NCI-H1417 treated with DMSO at 0.1 percent for 48 hours (cell line): Measurements from ENCODE around the gene TMEM255B.

Source experiments
- DNase-seq: peaks from one replicate; lab custom pipeline; 2025; lab: John Stamatoyannopoulos, UW

TMEM255B gene

DNA sequence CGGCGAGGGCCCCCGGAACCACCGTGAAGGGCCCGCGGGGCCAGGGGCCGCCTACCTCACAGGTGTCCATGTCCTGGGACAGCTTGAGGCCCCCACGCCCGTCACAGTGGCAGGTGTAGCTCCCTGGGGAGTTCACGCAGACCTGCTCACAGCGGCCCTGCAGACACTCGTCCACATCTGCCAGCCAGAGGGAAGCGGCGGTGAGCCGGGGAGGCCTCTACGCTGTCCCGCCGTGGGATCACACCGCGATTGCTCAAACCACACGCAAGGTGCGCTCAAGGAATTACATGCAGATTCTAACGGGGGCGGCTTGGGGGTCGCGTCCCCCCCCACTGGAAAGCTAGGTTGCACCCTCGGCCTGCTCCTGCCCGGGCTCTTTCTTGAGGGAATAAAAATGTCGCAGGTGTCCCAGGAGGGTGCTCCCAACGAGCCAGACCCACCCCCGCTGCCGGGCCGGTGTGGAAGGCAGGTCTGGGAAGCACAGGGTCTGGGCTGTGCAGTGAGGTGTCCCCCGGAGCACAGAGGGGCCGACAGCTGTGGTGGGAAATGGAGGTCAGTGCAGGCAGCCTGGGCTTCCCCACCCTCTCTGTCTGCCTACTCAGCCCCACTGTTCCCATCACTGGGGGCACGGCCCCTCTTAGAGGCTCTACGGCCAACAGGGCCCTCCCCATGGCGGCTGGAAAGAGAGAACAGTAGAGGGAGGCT is 75.6 kb downstream of the TMEM255B start:
- DNase-seq = no peak

DNA sequence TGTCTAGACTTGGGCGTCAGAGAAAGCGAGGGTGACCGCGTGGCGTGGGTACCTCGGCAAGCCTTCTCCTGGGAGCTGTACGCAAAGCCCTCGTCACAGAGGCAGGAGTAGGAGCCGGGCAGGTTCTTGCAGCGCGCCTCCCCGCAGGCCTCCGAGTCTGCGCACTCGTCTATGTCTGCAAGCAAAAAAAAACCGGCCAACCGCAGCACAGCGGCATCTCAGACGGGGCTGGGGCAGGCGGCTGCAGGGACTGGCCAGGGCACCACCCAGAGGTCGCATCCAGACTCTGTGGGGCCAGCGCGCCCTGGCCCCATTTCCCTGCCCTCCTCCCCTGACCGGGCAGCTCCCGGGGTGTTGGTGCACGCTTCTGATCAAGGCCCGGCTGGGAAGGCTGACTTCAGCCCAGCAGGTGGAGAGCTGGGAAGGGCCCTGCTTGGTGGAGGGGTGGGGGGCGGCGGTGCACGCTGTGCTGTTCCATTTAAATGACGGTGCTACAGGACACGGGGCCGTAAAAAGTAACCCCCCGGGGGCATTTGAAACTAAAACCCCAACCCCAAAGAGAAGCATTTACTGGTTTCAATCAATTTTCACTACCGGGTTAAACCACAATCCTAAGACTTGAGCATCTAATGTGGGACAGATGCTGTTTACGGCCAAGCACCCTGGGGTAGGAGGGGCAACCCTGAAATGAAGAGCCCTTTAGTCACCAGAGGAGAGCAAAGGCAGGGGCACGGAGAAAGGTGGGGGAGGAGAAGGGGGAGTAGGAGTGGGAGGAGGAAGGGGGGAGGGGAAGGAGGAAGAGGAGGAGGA is 76.6 kb downstream of the TMEM255B start:
- peak; percentile 79 for DNase-seq

DNA sequence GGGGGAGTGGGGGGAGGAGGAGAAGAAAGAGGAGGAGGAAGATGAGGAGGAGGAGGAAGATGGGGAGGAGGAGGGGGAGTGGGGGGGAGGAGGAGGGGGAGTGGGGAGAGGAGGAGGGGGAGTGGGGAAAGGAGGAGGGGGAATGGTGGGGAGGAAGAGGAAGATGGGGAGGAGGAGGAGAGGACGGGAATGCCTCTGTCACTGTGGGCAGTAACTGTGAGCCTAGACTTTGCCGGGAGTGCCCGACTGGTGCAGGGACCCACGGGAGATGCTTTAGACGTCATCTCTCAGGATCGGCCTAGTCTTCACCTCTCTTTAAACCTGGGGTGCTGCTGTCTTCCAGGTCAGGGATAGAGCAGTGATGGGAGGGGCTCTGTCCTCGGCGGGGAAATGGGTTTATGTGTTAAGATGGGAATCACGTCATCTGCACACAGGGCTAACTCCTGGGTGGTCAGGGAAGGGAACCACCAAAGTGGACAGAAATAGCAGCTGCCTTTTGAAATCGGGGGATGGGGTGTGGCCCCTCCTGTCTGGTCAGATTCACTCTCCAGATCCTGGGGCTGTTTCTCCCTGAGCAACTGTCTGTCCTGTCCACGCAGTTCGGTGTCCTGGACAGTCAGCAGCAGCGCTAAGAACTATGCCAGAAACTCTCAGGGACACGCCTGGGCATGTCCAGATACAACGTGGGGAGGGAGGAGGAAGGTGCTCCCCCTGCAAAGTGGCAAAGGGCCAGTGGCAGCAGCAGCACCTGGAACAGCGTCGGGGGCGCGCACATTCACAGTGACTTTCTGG is 77.9 kb downstream of the TMEM255B start:
- no peak for DNase-seq

DNA sequence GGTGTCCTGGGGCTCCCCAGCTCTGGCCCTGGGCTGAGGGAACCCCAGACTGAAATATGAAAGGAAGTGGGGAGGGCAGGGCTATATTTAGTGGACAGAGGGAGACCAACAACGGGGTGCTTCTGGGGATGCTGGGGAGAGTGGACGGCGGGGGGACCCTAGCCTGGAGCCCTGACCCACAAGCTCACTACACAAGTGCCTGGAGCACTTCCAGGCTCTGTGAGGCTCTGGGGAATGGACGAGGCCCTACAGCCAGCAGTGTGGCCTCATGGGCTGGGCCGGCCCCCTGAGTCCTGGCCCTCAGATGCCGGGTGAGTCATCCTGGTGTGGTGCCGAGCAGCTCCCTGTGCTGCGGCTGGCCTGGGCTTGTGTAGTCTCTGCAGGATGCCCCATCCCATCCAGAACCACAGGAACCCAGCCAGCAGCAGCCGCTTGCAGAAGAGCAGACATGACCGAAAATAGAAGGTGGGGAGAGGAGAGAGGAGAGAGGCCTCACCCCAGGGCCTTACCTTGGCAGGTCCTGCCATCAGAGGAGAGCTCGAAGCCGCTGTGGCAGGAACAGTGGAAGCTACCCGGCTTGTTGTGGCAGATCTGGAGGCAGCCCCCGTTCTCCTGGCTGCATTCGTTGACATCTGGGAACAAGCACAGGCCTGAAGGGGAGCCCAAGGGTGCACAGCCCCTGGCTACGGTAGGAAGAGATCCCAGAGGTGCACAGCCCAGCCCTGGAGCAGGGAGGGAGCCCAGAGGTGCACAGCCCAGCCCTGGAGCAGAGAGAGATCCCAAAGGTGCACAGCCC is 78.7 kb downstream of the TMEM255B start:
- DNase-seq = no peak

DNA sequence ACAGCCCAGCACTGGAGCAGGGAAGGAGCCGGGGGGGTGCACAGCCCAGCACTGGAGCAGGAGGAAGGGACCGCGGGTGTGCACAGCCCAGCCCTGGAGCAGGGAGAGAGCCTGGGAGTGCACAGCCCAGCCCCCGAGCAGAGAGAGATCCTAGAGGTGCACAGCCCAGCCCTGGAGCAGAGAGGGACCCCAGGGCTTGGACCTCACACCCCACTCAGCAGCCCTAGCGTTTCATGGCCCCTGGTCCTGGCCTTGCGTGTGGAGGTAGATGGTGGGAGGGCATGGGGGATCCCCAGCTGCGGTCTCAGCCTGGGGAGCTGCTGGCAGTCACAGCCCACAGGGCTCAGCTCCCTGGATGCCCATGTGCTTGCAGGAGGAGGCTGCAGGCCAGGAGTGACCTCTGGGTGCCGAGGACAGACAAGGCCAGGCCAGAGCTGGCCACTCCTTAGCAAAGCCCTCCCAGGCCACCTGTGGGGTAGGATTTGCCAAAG is 79.7 kb downstream of the TMEM255B start:
- no peak for DNase-seq

DNA sequence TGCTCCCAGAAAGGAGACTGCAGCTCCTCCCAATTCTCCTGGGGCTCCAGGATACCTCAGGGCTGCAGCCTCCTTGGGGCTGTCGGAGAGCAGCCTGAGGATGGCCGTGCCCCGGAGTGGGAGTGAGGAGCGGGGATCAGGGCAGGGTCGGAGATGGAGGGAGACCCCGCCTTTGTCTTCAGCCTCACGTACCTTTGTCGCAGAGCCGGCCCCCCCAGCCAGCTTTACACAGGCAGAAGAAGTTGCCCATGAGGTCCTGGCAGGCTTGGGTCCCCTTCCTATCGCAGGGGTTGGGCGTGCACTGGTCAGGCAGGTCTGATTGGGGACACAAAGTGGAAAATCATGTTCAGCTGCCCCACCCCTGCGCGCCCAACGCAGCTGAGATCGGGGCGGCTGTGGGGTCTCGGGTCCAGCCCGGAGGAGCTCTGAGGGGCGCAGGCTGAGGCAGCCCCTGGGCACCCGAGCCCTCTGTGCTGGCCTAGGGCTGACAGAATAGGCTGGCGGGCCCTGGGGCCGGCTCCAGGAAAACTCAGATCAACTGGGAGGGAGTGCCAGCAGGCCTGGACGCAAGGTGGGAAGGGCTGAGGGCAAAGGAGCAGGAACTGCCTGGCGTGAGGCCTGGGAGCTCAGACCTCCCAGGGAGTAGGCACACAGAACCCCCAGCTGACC is 80.6 kb downstream of the TMEM255B start:
- no peak for DNase-seq

DNA sequence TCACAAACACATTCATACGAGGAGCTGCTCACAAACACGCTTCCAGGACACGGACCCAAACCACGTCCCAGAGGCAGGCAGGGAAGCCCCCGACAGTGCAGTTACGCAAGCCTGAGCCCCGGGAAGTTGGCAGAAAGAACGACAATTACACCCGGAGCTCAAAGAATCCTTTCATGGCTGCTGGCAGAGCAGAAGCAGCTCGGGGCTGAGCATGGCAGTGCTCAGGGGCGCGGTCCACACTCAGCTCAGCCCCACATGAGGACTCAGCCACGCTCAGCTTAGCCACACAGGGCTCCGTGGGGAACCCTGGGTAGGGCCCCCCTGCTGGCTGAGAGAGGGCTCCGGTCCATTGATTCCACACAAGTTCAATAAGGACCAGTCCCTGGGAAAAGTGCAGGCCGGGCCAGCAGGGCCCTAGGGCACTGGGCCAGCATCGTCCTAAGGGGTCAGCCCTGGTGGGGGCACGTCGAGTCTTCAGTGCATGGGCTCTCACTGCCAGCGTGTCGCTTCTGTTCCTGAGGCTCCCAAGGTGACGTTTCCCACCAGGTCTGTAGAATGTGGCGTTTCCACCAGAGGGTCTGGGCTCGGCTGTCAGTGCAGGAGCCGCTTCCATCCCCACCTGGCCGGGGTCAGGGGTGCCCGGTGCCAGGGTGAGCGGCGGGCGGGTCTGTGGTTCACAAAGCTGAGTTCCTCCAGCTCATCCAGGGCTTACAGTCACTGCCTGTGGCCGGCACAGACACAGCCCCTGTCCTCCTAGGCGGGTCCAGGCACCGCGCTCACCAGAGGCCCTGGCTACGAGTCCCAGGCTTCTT is 81.7 kb downstream of the TMEM255B start:
- no peak for DNase-seq

DNA sequence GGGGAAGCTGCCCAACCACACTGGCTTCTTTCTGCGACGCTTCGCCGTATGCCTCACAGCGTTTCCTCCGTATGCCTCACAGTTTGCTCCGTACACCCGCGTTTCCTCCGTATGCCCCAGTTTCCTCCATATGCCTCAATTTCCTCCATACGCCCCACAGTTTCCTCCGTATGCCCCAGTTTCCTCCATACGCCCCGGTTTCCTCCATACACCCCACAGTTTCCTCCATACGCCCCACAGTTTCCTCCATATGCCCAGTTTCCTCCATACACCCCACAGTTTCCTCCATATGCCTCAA is 82.3 kb downstream of the TMEM255B start:
- no peak for DNase-seq

DNA sequence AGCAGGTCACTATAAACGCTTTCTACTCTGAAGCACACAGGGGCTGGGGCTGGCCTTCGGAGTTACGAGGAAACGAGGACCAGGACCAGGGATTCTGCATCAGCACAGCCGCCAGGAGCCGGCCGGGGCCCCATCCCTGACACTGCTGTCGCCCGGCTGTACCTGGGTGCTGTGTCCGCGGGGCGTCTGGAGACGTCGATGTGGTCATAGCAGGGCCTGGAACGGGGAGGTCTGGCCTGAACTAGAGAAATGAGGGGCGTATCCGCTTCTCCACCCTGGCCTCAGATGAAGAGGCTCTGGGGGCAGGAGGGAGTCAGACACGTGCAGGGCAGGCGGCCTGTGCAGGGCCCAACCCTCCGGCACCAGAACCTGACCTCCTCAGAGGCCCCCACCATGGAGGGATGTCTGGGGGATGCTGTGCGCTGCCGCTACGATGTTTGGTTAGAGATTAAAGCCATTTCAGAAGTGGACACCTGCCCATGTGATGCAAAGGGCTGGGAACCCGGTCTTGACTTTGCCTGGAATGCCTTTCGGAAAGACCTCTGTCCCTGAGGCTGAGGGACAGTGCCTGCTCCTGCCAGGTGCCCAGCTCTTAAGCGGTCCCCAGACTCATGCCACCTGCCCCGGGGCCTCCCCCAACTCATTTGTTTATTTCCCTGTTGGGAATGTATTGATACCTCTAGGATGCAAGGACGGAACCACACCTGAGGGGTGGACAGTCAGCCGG is 83.5 kb downstream of the TMEM255B start:
- no peak for DNase-seq

DNA sequence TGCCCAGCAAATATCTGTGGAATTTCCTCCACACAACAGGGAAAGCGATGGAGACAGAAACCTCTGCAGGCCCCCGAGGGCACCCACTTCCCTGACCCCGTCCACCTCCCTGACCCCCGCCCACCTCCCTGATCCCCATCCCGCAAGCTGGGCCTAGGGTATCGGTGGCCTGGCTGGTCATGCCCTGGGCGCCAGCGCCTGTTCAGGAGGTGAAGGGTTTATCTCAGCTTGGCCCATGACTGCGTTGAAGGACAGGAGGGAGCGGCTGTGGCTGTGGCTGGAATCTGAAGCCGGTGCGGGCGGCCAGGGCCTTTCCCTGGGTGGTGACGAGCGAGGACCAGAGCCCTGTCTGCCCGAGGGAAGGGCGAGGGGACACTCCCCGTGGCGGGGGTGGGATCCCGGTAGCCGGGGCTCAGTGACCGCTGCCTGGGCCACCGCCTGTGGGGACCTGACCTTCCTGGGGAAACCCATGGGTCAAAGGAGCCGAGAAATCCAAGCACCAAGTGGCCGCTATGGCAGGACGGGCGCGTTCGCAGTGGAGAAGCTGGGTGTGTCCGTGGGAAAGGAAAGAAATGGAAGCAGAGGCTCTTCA is 84.1 kb downstream of the TMEM255B start:
- DNase-seq = no peak

DNA sequence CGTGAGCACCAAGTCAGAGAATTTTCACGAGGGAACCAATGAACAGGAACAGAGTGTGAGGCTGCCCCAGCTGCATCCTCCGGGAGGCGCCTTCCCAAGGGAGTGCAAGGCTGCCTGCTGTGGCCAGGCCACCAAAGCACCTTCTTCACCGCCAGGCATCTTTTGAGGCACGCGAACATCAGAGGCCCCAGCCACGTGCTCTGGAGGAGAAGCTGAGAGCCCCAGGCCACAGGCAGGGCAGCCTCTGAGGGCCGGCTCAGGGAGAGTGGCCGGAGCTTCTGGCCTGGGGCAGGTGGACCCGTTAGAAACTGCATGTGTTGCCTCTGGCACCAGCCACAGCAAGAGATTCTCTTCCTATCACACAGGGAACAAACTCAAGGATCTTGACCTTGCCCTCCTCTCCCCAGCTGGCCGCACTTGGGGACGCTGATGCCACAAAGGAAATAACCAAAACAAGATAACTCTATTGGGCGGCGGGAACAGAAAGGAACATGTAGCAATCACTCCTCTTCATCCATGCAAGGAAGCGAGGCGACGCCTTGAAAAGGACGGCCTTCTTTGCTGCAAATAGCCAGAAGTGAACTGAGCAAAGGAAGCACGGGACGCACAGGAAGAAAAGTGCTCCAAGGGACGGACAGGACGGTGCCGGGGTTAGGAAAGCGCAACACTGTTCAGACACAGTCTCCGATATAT is 85.0 kb downstream of the TMEM255B start:
- DNase-seq = no peak

DNA sequence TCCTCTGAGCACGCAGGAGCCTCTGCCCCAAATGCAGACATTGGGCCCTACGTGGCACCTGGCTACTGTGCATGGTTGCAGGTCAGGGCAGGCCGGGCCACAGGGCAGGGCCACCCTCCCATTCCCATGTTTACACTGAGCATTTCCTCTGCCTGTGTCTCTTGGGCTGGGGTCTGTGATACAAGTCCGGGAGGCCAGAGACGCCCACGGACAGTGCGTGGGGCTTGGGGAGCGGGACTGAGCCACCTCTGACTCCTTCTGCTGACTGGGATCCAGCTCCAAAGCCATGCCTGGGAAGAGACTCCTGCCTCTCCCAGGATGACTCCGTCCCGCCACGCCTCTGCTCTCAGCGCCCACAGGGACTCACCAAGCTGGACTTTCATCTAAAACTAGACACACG is 86.0 kb downstream of the TMEM255B start:
- DNase-seq = no peak

DNA sequence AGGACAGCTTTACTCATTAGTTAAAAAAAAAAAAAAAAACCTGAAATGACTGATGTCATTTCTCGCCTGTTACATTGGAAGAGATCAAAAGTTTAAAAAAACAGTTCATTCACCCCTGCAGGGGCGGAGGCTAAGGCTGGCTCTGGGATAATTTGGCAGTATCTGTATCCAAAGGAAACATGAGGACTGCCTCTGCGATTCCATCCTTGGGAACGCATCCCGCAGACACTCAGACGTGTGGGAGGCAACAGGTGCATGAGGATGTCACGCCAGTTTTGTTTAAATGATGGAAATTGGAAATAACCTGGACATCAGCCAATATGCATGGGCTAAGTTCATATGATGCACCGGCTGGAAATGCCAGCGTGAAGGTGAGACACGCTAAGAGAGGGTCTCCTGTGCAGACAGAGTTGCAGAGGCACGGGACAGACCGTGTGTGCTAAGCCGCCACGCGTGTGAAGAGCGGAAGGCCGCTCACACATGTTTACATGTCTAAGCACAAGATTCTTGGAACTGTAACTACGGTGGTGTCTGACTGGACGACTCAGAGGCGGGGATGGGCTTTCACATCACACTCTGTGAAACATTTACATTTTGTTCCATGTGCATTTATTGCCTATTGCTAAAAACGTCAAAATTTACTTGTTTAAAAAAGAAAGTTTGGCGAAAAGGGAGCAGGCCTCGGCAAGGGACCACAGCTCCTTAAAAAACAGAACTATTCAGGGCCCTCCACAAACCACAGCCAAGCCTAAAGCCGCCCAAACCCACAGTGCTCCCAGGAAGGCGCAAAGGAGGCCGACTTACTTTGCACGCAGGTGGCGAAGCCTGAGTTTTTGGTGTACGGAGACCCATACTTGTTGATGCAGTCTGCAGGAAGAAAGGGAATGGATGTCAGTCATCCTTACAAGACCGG is 87.0 kb downstream of the TMEM255B start:
- no peak for DNase-seq

DNA sequence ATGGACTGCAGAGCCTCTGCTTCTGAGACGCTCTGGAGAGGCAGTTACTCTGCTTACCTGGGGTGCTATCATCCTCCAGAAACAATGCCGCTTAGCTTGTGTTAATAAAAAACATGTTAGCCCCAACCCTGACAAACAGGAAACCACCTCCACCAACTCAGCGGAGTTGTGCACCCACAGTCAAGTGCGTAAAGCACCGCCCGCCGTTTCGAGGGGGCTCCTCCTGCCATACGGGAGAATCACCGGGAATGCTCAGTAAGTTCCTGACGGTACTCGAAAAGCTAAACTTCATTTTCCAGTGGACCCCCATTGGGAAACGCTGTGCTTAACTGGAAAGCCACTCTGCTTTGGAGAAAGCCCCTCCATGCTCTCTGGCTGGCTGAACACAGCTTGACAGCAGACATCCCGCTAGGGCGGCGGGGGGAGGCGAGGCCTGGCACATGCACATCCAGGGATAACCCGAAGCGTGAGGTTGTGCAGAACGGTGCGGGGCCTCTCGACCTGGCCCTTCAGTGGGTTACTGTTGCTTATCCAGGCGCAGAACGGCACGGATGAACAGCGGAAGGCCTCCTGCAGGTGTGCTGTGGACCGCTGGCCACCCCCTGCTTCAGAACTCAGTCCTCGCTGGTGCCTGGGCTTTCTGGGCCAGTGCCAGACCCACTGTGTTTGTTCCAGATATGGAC is 87.8 kb downstream of the TMEM255B start:
- DNase-seq = no peak

DNA sequence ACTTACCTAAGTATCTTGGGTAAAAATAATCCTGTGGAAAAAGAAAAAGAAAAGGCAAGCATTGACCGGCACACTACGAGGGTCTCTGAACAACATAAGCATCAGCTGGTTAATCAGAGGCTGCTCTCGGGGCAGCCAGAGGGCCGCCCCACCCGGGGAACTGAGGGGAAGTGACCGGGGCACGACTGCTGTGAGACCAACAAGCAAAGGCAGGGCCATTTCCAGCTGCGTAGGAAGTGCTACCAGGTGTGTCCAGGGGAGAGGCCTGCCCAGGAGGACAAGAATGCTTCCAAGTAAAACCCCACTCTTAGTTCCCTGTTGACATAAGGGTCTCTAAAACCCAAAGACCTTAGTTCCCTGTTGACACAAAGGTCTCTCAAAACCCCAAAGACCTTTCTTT is 89.0 kb downstream of the TMEM255B start:
- no peak for DNase-seq

DNA sequence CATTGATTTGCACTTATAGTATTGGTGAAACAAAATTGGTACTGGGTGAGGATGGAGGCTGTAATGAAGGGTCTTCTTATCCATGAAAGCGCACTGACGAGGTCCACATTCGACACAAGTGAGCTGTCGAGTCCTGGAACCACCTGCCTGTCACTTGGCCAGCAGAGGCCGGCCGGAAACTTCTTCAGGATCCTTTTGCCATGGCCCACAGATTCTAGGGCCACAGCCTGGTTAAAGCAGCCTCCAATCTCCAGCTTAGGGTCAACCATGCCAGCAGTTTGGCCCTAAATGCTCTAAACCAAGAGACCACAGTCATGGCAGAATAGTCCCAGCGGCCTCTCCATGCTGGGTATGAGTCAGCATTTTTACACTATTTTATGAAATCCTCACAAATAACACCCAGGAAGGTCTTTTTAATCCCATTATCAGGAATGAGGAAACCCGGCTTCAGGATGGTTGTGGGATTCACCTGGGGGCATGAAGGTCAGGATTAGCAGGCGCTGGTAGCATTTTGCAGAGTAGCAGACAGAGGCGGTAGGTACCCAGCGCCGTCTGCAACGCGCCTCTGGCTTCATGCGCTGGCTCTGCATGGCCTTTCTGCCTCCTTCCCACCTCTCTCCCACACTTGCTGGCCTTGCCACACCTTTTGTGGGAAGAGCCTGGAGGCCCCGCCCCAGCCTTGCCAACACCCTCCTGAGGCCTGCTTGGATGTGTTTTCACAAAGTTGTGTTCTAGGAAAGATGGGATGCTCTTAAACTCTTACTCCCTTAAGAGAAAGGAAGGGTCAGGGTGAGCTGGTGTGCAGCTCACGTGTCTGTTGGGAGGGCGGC is 89.6 kb downstream of the TMEM255B start:
- DNase-seq = no peak
